ENCODE measurements around the gene USP17L28.
"Not testable (repeated sequence)": the region's sequence is repeated elsewhere in the genome, so short reads cannot be mapped to it uniquely, and the experiment has no call there.

- TF ChIP-seq CTCF (IDR thresholded peaks at IDR 0.05; ENCODE audit: control extremely low read depth in 1 of 3, insufficient read depth in 1 of 3, low read depth in 1 of 3, low read length in 3 of 3); SIRT6 (IDR thresholded peaks at IDR 0.05; ENCODE audit: low read length); POLR2AphosphoS5 (IDR thresholded peaks at IDR 0.05; ENCODE audit: low read depth, low read length); BRCA1 (IDR thresholded peaks at IDR 0.05; ENCODE audit: low read depth, low read length); EZH2 (IDR thresholded peaks at IDR 0.05; ENCODE audit: low read depth, low read length, severe bottlenecking): not testable (repeated sequence)
Measured at GRCh38 chr4:9350866-9351265, 2.2 kb downstream of the USP17L28 start.
